HepG2 (cell line): ENCODE data around the gene GUCA1A. TPM values are rescaled to one million over a fixed set of nuclear protein-coding genes. Genes with fewer than 3 reads are reported as not detected.

Experiments
- ATAC-seq: fragments of 200-7000 bp; cut with Tn5 transposase; 3 replicates; pipeline ENCODE4 v1.9.1; 2020; ENCODE audit warnings: mild to moderate bottlenecking, moderate library complexity
- BruUV-seq: library from RNA; stranded (reverse); fragments of 400-500 nt; replicated peaks from 2 replicates; lab custom pipeline; 2021; lab: Mats Ljungman, UMichigan
- CTCF ChIA-PET: fragments of 300-600 bp; formaldehyde crosslinking; extraction: SDS; loops from one replicate; lab custom pipeline; 2021; ENCODE audit warnings: low total read pairs, inconsistent platforms, low intra/inter-chr PET ratio; lab: Yijun Ruan, JAX
- POLR2A ChIA-PET: fragments of 350-600 bp; sonication (Branson Sonifier 250); formaldehyde crosslinking; loops from one replicate; lab custom pipeline; 2020; ENCODE audit warnings: antibody characterized with exemption, inconsistent platforms; lab: Yijun Ruan, JAX
- DNase-seq: peaks from one replicate; pipeline ENCODE4 v3.0.0-alpha.2; 2015; ENCODE audit warnings: low spot score
- FAIRE-seq: peaks from 3 replicates; lab custom pipeline; 2011; peaks lifted over from hg19 to GRCh38; lab: Jason Lieb, UNC
- H2AFZ ChIP-seq: one replicate; pipeline ENCODE4 v1.6.1; 2011; ENCODE audit warnings: low read length, inconsistent platforms
- H3K27ac ChIP-seq: fragments of 300-600 bp; 3 replicates; pipeline ENCODE4 v1.8.0; 2011; ENCODE audit warnings: mixed run types, mild to moderate bottlenecking, mixed read lengths, low read length, inconsistent platforms; ENCODE audit not compliant: insufficient read depth; ENCODE audit errors: extremely low read length
- H3K27me3 ChIP-seq, 2 experiments: fragments of 200-600 bp in 1 of 2; 2 replicates in 1 of 2; 3 replicates in 1 of 2; pipeline versions ENCODE4 v1.6.0 to v1.8.0; 2011; ENCODE audit warnings: low read length in 2 of 2, mild to moderate bottlenecking in 2 of 2, moderate library complexity in 2 of 2, inconsistent platforms in 1 of 2; ENCODE audit not compliant: insufficient read depth in 2 of 2, control insufficient read depth in 1 of 2
- H3K36me3 ChIP-seq, 2 experiments: fragments of 200-600 bp in 1 of 2; replicated peaks in 1 of 2; 2 replicates in 1 of 2; 3 replicates in 1 of 2; pipeline versions ENCODE4 v1.5.1 to v1.8.0; 2011; ENCODE audit warnings: low read length in 2 of 2, inconsistent platforms in 1 of 2; ENCODE audit not compliant: insufficient read depth in 2 of 2, control insufficient read depth in 1 of 2
- H3K4me1 ChIP-seq: 2 replicates; pipeline ENCODE4 v1.5.1; 2012; ENCODE audit warnings: low read length, inconsistent platforms; ENCODE audit not compliant: insufficient read depth
- H3K4me2 ChIP-seq: 2 replicates; pipeline ENCODE4 v1.6.0; 2011; ENCODE audit warnings: low read depth, low read length, inconsistent platforms
- H3K4me3 ChIP-seq, 3 experiments: fragments of 200-600 bp in 1 of 3; sonication (generic), shearing (Covaris generic) in 1 of 3; replicated peaks in 1 of 3; 2 replicates each; pipeline ENCODE4 v1.5.1; 2011 to 2016; ENCODE audit warnings: low read length in 3 of 3, inconsistent platforms in 2 of 3, low read depth in 2 of 3, mild to moderate bottlenecking in 2 of 3, control low read depth in 1 of 3, mixed read lengths in 1 of 3; ENCODE audit not compliant: insufficient read depth in 1 of 3
- H3K79me2 ChIP-seq: one replicate; pipeline ENCODE4 v1.6.1; 2011; ENCODE audit warnings: low read length, inconsistent platforms; ENCODE audit not compliant: insufficient read depth
- H3K9ac ChIP-seq: 2 replicates; pipeline ENCODE4 v1.6.0; 2011; ENCODE audit warnings: mild to moderate bottlenecking, low read depth, low read length, inconsistent platforms; ENCODE audit not compliant: insufficient read depth
- H3K9me3 ChIP-seq: 2 replicates; pipeline ENCODE4 v1.5.1; 2012; ENCODE audit warnings: mild to moderate bottlenecking, low read length
- H4K20me1 ChIP-seq: 2 replicates; pipeline ENCODE4 v1.6.0; 2011; ENCODE audit warnings: inconsistent platforms, mild to moderate bottlenecking, low read length, moderate library complexity; ENCODE audit not compliant: insufficient read depth
- ARID2 ChIP-seq: sonication (generic); formaldehyde crosslinking; IDR thresholded peaks from 2 replicates; pipeline ENCODE4 v1.8.1; 2022; ENCODE audit warnings: mild to moderate bottlenecking, missing genetic modification reagents, borderline replicate concordance
- ARNTL ChIP-seq: sonication (generic); formaldehyde crosslinking; IDR thresholded peaks from 2 replicates; pipeline ENCODE4 v1.4.0; 2020; ENCODE audit warnings: mild to moderate bottlenecking, missing genetic modification reagents
- BCLAF1 ChIP-seq: fragments of 450-650 bp; IDR thresholded peaks from 2 replicates; pipeline ENCODE4 v1.6.1; 2017; ENCODE audit warnings: mild to moderate bottlenecking
- CENPX ChIP-seq: sonication (generic); formaldehyde crosslinking; IDR thresholded peaks from 2 replicates; pipeline ENCODE4 v1.9.0; 2021; ENCODE audit warnings: mild to moderate bottlenecking, missing genetic modification reagents, moderate library complexity
- FOXJ3 ChIP-seq: sonication (generic); formaldehyde crosslinking; IDR thresholded peaks from 2 replicates; pipeline ENCODE4 v1.4.0; 2020; ENCODE audit warnings: missing genetic modification reagents, mild to moderate bottlenecking, borderline replicate concordance
- PCBP1 ChIP-seq: fragments of 200-400 bp; formaldehyde crosslinking; IDR thresholded peaks from 2 replicates; pipeline ENCODE4 v1.6.1; 2017; ENCODE audit warnings: mild to moderate bottlenecking, low read depth, low read length, borderline replicate concordance
- PTBP1 ChIP-seq: fragments of 200-400 bp; formaldehyde crosslinking; IDR thresholded peaks from 2 replicates; pipeline ENCODE4 v1.6.1; 2018; ENCODE audit warnings: low read length, low read depth; ENCODE audit not compliant: poor library complexity, severe bottlenecking
- THAP7 ChIP-seq: sonication (generic); formaldehyde crosslinking; IDR thresholded peaks from 2 replicates; pipeline ENCODE4 v1.8.1; 2023; ENCODE audit warnings: mild to moderate bottlenecking, missing genetic modification reagents
- ZFP37 ChIP-seq: sonication (generic); formaldehyde crosslinking; IDR thresholded peaks from 2 replicates; pipeline ENCODE4 v1.4.0; 2020; ENCODE audit warnings: missing genetic modification reagents, borderline replicate concordance
- ZNF17 ChIP-seq: sonication (generic); formaldehyde crosslinking; IDR thresholded peaks from 2 replicates; pipeline ENCODE4 v1.5.0; 2020; ENCODE audit warnings: mild to moderate bottlenecking, missing genetic modification reagents
- ZNF512 ChIP-seq: sonication (generic); formaldehyde crosslinking; IDR thresholded peaks from 2 replicates; pipeline ENCODE4 v1.4.0; 2020; ENCODE audit warnings: mild to moderate bottlenecking, missing genetic modification reagents
- ZSCAN5A ChIP-seq: sonication (generic); formaldehyde crosslinking; IDR thresholded peaks from 2 replicates; pipeline ENCODE4 v1.8.0; 2022; ENCODE audit warnings: mild to moderate bottlenecking, missing genetic modification reagents, borderline replicate concordance
- WGBS: methylation state at CpG from one replicate; pipeline ENCODE4 v1.1.6; 2017; ENCODE audit warnings: low lambda C conversion rate; 5-methylcytosine and 5-hydroxymethylcytosine counted together
- in situ Hi-C: cut with HindIII; loops from 2 replicates; pipeline ENCODE4 v1.10.0; 2017; ENCODE audit warnings: low pct_unique_long_range_greater_than_20kb; ENCODE audit not compliant: extremely low pct_ligation_motif_present
- intact Hi-C: fragments of 100-400 bp; cut with micrococcal nuclease; formaldehyde crosslinking; loops from one replicate; pipeline ENCODE4 v1.10.0; 2022; ENCODE audit not compliant: unreplicated experiment
- polyA plus RNA-seq, 8 experiments: library from polyadenylated mRNA; depleted of rRNA in 3 of 8; stranded (reverse) in 7 of 8; unstranded in 1 of 8; fragments of >200 nt; fragmentation: Illumina TruSeq in 4 of 8; extraction: Trizol in 4 of 8; gene quantifications; 2 replicates each; pipeline versions ENCODE4 v1.2.1 to v1.2.3, GENCODE V29; 2011 to 2016; ENCODE audit warnings: low read depth in 4 of 8, missing spikeins in 1 of 8, mixed read lengths in 1 of 8; ENCODE audit not compliant: insufficient read depth in 1 of 8
- total RNA-seq, 5 experiments: library from RNA; depleted of rRNA; stranded (reverse); fragments of >200 nt; fragmentation: Illumina TruSeq; extraction: Trizol; gene quantifications; 2 replicates each; pipeline ENCODE4 v1.2.3, GENCODE V29; 2016; ENCODE audit warnings: low read depth in 1 of 5
- TF ChIP-seq, protein P1 (sequence below): sonication (generic); formaldehyde crosslinking; conservative IDR thresholded peaks from 2 replicates; pipeline ENCODE4 v1.4.0; 2020; ENCODE audit warnings: missing genetic modification reagents

GUCA1A gene
- total and polyA plus RNA-seq, 2 of the 13 experiments (the other 11 are each of a cell fraction or from before 2014, with no cell fraction given), result not detected

- ChIA-PET POLR2A (no interaction called here), CTCF (interaction anchor here (1.0 to 1.4 kb wide), 2 partner anchors 17 to 31 kb away, joined by 3 to 4 read pairs; no protein-coding TSS in a partner anchor)
- Histone ChIP-seq H3K27me3 (no peaks in the 10 kb centered on the region), H3K79me2 (no peaks in the 10 kb centered on the region), H3K36me3 (no peaks in the 10 kb centered on the region), H3K4me2 (peak overlapping the region; percentile 22; the same call in 1 of the 2 replicates), H2AFZ (no peak overlapping the region), H4K20me1 (no peaks in the 10 kb centered on the region), H3K9me3 (no peaks in the 10 kb centered on the region), H3K9ac (0 out of 2 replicates have a peak overlapping the region, but pooled peaks have one; percentile 3), H3K4me1 (peaks cover 56% of the 10 kb centered on the region), H3K27ac (peak overlapping the region; percentile 21), H3K4me3 (no peak overlapping the region)
- 54% methylated on average over 13 of the region's 13 CpGs for WGBS
- FAIRE-seq (peak; percentile 57), ATAC-seq (peak; percentile 81), DNase-seq (peak; percentile 81)
- BruUV-seq, result no TSS peak
- in situ Hi-C loops, result no loop called here
- intact Hi-C loops, result no loop called here
- no peak for TF ChIP-seq PTBP1
- TF ChIP-seq ARNTL (CRISPR knock-in tag), result no peak
- TF ChIP-seq, protein P1, sequence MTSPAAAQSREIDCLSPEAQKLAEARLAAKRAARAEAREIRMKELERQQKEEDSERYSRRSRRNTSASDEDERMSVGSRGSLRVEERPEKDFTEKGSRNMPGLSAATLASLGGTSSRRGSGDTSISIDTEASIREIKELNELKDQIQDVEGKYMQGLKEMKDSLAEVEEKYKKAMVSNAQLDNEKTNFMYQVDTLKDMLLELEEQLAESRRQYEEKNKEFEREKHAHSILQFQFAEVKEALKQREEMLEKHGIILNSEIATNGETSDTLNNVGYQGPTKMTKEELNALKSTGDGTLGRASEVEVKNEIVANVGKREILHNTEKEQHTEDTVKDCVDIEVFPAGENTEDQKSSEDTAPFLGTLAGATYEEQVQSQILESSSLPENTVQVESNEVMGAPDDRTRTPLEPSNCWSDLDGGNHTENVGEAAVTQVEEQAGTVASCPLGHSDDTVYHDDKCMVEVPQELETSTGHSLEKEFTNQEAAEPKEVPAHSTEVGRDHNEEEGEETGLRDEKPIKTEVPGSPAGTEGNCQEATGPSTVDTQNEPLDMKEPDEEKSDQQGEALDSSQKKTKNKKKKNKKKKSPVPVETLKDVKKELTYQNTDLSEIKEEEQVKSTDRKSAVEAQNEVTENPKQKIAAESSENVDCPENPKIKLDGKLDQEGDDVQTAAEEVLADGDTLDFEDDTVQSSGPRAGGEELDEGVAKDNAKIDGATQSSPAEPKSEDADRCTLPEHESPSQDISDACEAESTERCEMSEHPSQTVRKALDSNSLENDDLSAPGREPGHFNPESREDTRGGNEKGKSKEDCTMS, result no peak
- TF ChIP-seq ARID2 (CRISPR knock-in tag), result no peak
- TF ChIP-seq ZNF512 (CRISPR knock-in tag), result no peak
- TF ChIP-seq CENPX (CRISPR knock-in tag), result no peak
- TF ChIP-seq FOXJ3 (CRISPR knock-in tag), result no peak
- TF ChIP-seq BCLAF1, result no peak
- no peak for TF ChIP-seq PCBP1
- TF ChIP-seq ZFP37 (CRISPR knock-in tag), result no peak
- TF ChIP-seq ZNF17 (CRISPR knock-in tag), result no peak
- no peak for TF ChIP-seq THAP7 (CRISPR knock-in tag)
- no peak for TF ChIP-seq ZSCAN5A (CRISPR knock-in tag)
These were observed 24.6 kb downstream of the GUCA1A start for GRCh38 chr6:42197555-42198362.
